ENCODE results near the gene FRY. TPM values are rescaled to one million over a fixed set of nuclear protein-coding genes. Genes with fewer than 3 reads are reported as not detected.
"Not testable (repeated sequence)": the region's sequence is repeated elsewhere in the genome, so short reads cannot be mapped to it uniquely, and the experiment has no call there.

The FRY gene
- total RNA-seq, 4 donors from 2014 or later: 99.5 to 285 (median 158) TPM

GRCh38 chr13:31986676-31987470 is 44.7 kb upstream of the FRY start:
- H3K36me3 ChIP-seq: no peaks in the 10 kb centered on the region
- H3K27ac ChIP-seq: no peak overlapping the region
- TF ChIP-seq POLR2A (IDR thresholded peaks at IDR 0.05) (no peak), EP300 (IDR thresholded peaks at IDR 0.05) (no peak), POLR2AphosphoS5 (IDR thresholded peaks at IDR 0.05) (no peak)
- TF ChIP-seq, protein P1, sequence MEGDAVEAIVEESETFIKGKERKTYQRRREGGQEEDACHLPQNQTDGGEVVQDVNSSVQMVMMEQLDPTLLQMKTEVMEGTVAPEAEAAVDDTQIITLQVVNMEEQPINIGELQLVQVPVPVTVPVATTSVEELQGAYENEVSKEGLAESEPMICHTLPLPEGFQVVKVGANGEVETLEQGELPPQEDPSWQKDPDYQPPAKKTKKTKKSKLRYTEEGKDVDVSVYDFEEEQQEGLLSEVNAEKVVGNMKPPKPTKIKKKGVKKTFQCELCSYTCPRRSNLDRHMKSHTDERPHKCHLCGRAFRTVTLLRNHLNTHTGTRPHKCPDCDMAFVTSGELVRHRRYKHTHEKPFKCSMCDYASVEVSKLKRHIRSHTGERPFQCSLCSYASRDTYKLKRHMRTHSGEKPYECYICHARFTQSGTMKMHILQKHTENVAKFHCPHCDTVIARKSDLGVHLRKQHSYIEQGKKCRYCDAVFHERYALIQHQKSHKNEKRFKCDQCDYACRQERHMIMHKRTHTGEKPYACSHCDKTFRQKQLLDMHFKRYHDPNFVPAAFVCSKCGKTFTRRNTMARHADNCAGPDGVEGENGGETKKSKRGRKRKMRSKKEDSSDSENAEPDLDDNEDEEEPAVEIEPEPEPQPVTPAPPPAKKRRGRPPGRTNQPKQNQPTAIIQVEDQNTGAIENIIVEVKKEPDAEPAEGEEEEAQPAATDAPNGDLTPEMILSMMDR (IDR thresholded peaks at IDR 0.05): no peak
- no peaks in the 10 kb centered on the region for H3K4me1 ChIP-seq
- ATAC-seq: no peak
- WGBS, 2 donors (ENCODE audit: low coverage in 1 of 2): 50 to 62% methylated on average over 4 to 5 of the region's 5 CpGs
- no peaks in the 10 kb centered on the region for H3K9me3 ChIP-seq
- no peaks in the 10 kb centered on the region for H3K27me3 ChIP-seq
- no peak overlapping the region for H3K4me3 ChIP-seq

DNA sequence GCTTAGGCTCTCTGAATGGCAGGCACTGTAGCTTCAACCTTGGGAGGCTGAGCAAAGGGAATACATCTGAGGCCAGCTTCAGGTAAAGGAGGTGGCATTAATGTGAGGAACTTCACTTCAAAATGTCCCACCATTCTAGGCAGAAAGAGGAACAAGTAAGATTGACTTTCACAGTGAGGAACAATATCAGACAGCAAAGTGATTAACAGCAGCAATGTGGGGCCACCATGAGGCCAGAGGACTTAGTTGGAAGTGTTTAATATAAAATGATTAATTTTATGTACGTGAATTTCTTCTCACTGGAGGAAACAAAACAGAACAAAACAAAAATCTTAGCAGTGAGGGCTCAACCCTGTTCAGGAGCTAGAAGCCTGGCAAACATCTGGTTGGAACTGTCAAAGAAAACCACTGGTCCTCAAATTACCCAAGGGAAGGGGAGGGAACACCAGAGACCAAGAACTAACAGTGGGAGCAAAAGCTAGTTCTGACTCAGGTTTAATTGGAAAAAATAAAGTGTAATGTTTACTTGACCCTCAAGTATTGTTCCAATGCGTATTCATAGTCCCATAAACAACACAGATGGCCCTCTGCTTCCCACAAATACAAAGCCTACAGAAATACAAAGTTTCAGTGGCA is 43.9 kb upstream of the FRY start:
- no peaks in the 10 kb centered on the region for H3K4me1 ChIP-seq
- no peak overlapping the region for H3K4me3 ChIP-seq
- no peaks in the 10 kb centered on the region for H3K36me3 ChIP-seq
- H3K27me3 ChIP-seq: no peaks in the 10 kb centered on the region
- ATAC-seq: no peak
- no peaks in the 10 kb centered on the region for H3K9me3 ChIP-seq
- no peak overlapping the region for H3K27ac ChIP-seq
- TF ChIP-seq, protein P1 (IDR thresholded peaks at IDR 0.05): no peak
- TF ChIP-seq POLR2AphosphoS5 (IDR thresholded peaks at IDR 0.05): no peak
- no peak for TF ChIP-seq EP300 (IDR thresholded peaks at IDR 0.05)
- TF ChIP-seq POLR2A (IDR thresholded peaks at IDR 0.05): no peak
- 22 to 80% methylated on average over 1 to 2 of the region's 2 CpGs for WGBS, 2 donors (ENCODE audit: low coverage in 1 of 2)

DNA sequence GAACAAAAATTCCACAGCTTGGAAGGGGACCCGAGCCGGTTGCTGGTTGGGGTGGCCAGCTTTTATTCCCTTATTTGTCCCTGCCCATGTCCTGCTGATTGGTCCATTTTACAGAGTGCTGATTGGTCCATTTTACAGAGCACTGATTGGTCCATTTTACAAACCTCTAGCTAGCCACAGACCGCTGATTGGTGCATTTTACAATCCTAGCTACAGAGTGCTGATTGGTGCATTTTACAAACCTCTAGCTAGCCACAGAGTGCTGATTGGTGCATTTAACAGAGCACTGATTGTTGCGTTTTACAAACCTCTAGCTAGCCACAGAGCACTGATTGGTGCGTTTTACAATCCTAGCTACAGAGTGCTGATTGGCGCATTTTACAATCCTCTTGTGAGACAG is 37.2 kb upstream of the FRY start:
- H3K36me3 ChIP-seq, ATAC-seq, H3K27me3 ChIP-seq, H3K4me1 ChIP-seq, H3K4me3 ChIP-seq, H3K27ac ChIP-seq, H3K9me3 ChIP-seq: not testable (repeated sequence)
- WGBS, 2 donors (ENCODE audit: low coverage in 1 of 2): 91 to 100% methylated on average over 4 to 6 of the region's 6 CpGs

GRCh38 chr13:31996601-31997000 is 35.0 kb upstream of the FRY start:
- Histone ChIP-seq H3K27ac (no peak overlapping the region), H3K36me3 (no peaks in the 10 kb centered on the region), H3K9me3 (no peaks in the 10 kb centered on the region), H3K27me3 (no peaks in the 10 kb centered on the region), H3K4me3 (no peak overlapping the region), H3K4me1 (peaks cover 0 to 5% (median 4%) of the 10 kb centered on the region in 3 donors)
- 73 to 83% methylated on average over 1 to 2 of the region's 2 CpGs for WGBS, 2 donors (ENCODE audit: low coverage in 1 of 2)
- TF ChIP-seq, protein P1 (IDR thresholded peaks at IDR 0.05): no peak
- TF ChIP-seq POLR2A (IDR thresholded peaks at IDR 0.05) (no peak), POLR2AphosphoS5 (IDR thresholded peaks at IDR 0.05) (no peak), EP300 (IDR thresholded peaks at IDR 0.05) (no peak)
- no peak for ATAC-seq

DNA sequence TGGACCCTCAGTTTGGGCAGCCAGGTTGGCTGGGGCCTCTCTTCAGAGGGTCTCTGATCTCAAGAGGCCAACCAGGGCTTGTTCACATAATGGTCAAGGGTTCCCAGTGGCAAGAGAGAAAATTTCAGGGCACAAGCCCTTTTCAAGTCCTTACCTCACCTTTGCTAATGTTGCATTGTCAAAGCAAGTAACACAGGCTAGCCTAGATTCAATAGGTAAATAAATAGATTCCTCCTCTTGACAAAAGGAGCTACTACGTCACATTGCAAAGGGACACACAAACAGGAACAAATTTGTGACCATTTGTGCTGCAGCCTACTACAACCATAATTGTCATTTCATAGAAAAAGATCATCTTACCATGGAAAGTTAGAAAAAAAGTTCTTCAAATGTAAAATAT is 33.9 kb upstream of the FRY start:
- ATAC-seq: no peak
- H3K9me3 ChIP-seq: no peaks in the 10 kb centered on the region
- H3K4me1 ChIP-seq: peaks cover 0 to 5% (median 4%) of the 10 kb centered on the region in 3 donors
- no peak overlapping the region for H3K27ac ChIP-seq
- H3K36me3 ChIP-seq: no peaks in the 10 kb centered on the region
- WGBS, 2 donors (ENCODE audit: low coverage in 1 of 2): 93 to 100% methylated on average over 1 of the region's 1 CpG
- no peak for TF ChIP-seq POLR2A (IDR thresholded peaks at IDR 0.05)
- no peak for TF ChIP-seq EP300 (IDR thresholded peaks at IDR 0.05)
- no peak for TF ChIP-seq POLR2AphosphoS5 (IDR thresholded peaks at IDR 0.05)
- TF ChIP-seq, protein P1 (IDR thresholded peaks at IDR 0.05): no peak
- H3K4me3 ChIP-seq: no peak overlapping the region
- no peaks in the 10 kb centered on the region for H3K27me3 ChIP-seq

Data from gastroesophageal sphincter (tissue), 4 donors.